B cell (primary cell): ENCODE data around the gene TRIM68.

Source experiments
- EZH2 ChIP-seq: IDR thresholded peaks from 2 replicates; pipeline ENCODE4 v1.6.1; 2012; ENCODE audit warnings: borderline replicate concordance, low read depth, mild to moderate bottlenecking, moderate library complexity, low read length; ENCODE audit not compliant: insufficient read depth, poor library complexity, severe bottlenecking
- TF ChIP-seq, protein P1 (sequence below): fragments of 200-600 bp; IDR thresholded peaks from one replicate; pipeline ENCODE4 v1.8.0; 2022; ENCODE audit warnings: antibody characterized with exemption, mild to moderate bottlenecking

DNA sequence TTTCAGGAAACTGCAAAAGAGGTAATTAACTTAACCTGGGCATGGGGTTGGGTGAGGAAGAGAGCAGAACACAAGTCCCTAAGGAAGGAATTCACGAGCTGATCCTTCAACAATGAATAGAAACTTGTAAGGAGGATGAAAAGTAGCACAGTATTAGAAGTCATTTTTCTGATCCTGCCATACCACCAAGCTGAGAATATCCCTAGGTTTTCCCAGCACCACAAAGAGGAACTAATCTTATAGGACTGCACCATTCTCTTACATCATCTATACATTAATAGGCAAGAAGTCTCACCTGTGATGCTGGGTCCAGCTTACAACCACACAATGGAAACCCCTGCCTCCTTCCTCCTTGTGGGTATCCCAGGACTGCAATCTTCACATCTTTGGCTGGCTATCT, 14.3 kb downstream of the TRIM68 start, which contains the start of gene OR52I1:
- TF ChIP-seq, protein P1, sequence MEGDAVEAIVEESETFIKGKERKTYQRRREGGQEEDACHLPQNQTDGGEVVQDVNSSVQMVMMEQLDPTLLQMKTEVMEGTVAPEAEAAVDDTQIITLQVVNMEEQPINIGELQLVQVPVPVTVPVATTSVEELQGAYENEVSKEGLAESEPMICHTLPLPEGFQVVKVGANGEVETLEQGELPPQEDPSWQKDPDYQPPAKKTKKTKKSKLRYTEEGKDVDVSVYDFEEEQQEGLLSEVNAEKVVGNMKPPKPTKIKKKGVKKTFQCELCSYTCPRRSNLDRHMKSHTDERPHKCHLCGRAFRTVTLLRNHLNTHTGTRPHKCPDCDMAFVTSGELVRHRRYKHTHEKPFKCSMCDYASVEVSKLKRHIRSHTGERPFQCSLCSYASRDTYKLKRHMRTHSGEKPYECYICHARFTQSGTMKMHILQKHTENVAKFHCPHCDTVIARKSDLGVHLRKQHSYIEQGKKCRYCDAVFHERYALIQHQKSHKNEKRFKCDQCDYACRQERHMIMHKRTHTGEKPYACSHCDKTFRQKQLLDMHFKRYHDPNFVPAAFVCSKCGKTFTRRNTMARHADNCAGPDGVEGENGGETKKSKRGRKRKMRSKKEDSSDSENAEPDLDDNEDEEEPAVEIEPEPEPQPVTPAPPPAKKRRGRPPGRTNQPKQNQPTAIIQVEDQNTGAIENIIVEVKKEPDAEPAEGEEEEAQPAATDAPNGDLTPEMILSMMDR = no peak
- TF ChIP-seq EZH2 = no peak
